ENCODE data around the gene ARHGEF12. TPM values are rescaled to one million over a fixed set of nuclear protein-coding genes. Genes with fewer than 3 reads are reported as not detected.

ARHGEF12 gene
- total and polyA plus RNA-seq, 3 donors from 2014 or later = 26.6 to 74.1 (median 72.7) TPM

GRCh38 chr11:120448240-120448639 is 112.0 kb downstream of the ARHGEF12 start:
- DNase-seq = no peak
- 86 to 93% methylated on average over 3 of the region's 3 CpGs for WGBS, 2 donors
- H3K4me1 ChIP-seq = no peaks in the 10 kb centered on the region
- TF ChIP-seq POLR2A (IDR thresholded peaks at IDR 0.05) (no peak), CTCF (IDR thresholded peaks at IDR 0.05) (no peak)
- intact Hi-C loops (cut with DNase I; ENCODE audit: low total_unique reads) = no loop called here
- H3K27me3 ChIP-seq = no peaks in the 10 kb centered on the region
- no peaks in the 10 kb centered on the region for H3K9me3 ChIP-seq
- H3K27ac ChIP-seq = no peak overlapping the region
- H3K36me3 ChIP-seq (ENCODE audit: low read depth, missing control alignments) = no peaks in the 10 kb centered on the region
- H3K4me3 ChIP-seq = no peak overlapping the region

GRCh38 chr11:120455487-120455886 is 119.3 kb downstream of the ARHGEF12 start:
- TF ChIP-seq POLR2A (IDR thresholded peaks at IDR 0.05) (no peak), CTCF (IDR thresholded peaks at IDR 0.05) (no peak)
- Histone ChIP-seq H3K27ac (no peak overlapping the region), H3K36me3 (ENCODE audit: low read depth, missing control alignments) (no peaks in the 10 kb centered on the region), H3K27me3 (no peaks in the 10 kb centered on the region), H3K4me1 (no peaks in the 10 kb centered on the region), H3K4me3 (no peak overlapping the region), H3K9me3 (no peaks in the 10 kb centered on the region)
- no peak for DNase-seq
- intact Hi-C loops (cut with DNase I; ENCODE audit: low total_unique reads) = no loop called here

GRCh38 chr11:120457996-120458395 is 121.8 kb downstream of the ARHGEF12 start:
- no peak for DNase-seq
- Histone ChIP-seq H3K9me3 (no peaks in the 10 kb centered on the region), H3K27me3 (no peaks in the 10 kb centered on the region), H3K4me3 (no peak overlapping the region), H3K4me1 (no peaks in the 10 kb centered on the region), H3K36me3 (ENCODE audit: low read depth, missing control alignments) (no peaks in the 10 kb centered on the region), H3K27ac (no peak overlapping the region)
- 86 to 87% methylated on average over 1 of the region's 1 CpG for WGBS, 2 donors
- intact Hi-C loops (cut with DNase I; ENCODE audit: low total_unique reads) = no loop called here
- TF ChIP-seq CTCF (IDR thresholded peaks at IDR 0.05) (no peak), POLR2A (IDR thresholded peaks at IDR 0.05) (no peak)

GRCh38 chr11:120462825-120463224 is 126.6 kb downstream of the ARHGEF12 start:
- Histone ChIP-seq H3K36me3 (ENCODE audit: low read depth, missing control alignments) (no peaks in the 10 kb centered on the region), H3K27me3 (no peaks in the 10 kb centered on the region), H3K4me1 (no peaks in the 10 kb centered on the region), H3K27ac (no peak overlapping the region), H3K4me3 (no peak overlapping the region), H3K9me3 (no peaks in the 10 kb centered on the region)
- 84 to 96% methylated on average over 2 of the region's 2 CpGs for WGBS, 2 donors
- intact Hi-C loops (cut with DNase I; ENCODE audit: low total_unique reads) = no loop called here
- no peak for TF ChIP-seq CTCF (IDR thresholded peaks at IDR 0.05)
- no peak for TF ChIP-seq POLR2A (IDR thresholded peaks at IDR 0.05)
- no peak for DNase-seq

- Histone ChIP-seq H3K27me3 (no peaks in the 10 kb centered on the region), H3K4me1 (no peaks in the 10 kb centered on the region), H3K4me3 (no peak overlapping the region), H3K9me3 (no peaks in the 10 kb centered on the region), H3K27ac (no peak overlapping the region), H3K36me3 (ENCODE audit: low read depth, missing control alignments) (no peaks in the 10 kb centered on the region)
- 86 to 91% methylated on average over 6 of the region's 6 CpGs for WGBS, 2 donors
- intact Hi-C loops (cut with DNase I; ENCODE audit: low total_unique reads) = no loop called here
- DNase-seq = no peak
- TF ChIP-seq CTCF (IDR thresholded peaks at IDR 0.05) (no peak), POLR2A (IDR thresholded peaks at IDR 0.05) (no peak)
Measured at GRCh38 chr11:120465921-120466534, 129.8 kb downstream of the ARHGEF12 start.
